ENCODE data around the gene FABP3.

DNA sequence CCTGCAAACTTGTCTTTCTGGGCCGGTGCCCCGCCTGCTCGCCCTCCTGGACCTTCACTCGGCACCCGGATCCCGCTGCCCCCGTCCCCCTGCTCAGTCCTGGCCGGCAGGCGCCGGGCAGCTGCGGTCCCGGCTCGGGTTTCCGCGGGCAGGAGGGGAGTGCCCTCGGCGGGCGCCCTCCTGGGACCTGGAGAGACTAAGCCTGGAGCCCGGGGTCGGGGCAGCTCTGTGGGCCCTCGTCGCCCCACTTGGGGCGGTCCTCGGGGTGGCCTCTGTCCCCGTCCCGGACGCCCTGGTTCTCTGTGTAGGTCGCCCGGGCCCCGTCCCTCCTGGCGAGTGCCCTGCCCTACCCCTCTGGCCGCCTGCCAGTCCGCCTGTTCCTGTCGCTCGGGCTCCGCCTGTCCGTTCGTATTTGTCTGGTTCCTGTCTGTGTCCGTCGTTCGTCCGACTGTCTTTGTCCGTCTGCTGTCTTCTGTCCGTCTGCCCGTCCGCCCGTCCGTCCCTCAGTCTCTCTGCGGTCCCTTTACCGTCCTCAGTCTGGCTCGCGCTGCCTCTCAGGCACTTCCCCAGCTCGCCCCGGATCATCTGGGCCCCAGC, 40.6 kb upstream of the FABP3 start:
- TF ChIP-seq, protein P1, sequence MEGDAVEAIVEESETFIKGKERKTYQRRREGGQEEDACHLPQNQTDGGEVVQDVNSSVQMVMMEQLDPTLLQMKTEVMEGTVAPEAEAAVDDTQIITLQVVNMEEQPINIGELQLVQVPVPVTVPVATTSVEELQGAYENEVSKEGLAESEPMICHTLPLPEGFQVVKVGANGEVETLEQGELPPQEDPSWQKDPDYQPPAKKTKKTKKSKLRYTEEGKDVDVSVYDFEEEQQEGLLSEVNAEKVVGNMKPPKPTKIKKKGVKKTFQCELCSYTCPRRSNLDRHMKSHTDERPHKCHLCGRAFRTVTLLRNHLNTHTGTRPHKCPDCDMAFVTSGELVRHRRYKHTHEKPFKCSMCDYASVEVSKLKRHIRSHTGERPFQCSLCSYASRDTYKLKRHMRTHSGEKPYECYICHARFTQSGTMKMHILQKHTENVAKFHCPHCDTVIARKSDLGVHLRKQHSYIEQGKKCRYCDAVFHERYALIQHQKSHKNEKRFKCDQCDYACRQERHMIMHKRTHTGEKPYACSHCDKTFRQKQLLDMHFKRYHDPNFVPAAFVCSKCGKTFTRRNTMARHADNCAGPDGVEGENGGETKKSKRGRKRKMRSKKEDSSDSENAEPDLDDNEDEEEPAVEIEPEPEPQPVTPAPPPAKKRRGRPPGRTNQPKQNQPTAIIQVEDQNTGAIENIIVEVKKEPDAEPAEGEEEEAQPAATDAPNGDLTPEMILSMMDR (IDR thresholded peaks at IDR 0.05): no peak
- no peak for TF ChIP-seq POLR2A (IDR thresholded peaks at IDR 0.05)
